Thyroid gland (tissue), 4 donors: ENCODE results near the gene ANKS1A. TPM values are rescaled to one million over a fixed set of nuclear protein-coding genes. Genes with fewer than 3 reads are reported as not detected.

Source experiments
- DNase-seq, 2 donors: peaks; one replicate each; pipeline ENCODE4 v3.0.0-alpha.2; 2019
- H3K27ac ChIP-seq, 3 donors: fragments of 200-600 bp; sonication (generic); 1 replicate in 2 of 3; 2 replicates in 1 of 3; pipeline ENCODE4 v1.5.1; 2016 to 2019; ENCODE audit warnings: mild to moderate bottlenecking in 1 of 3, moderate library complexity in 1 of 3
- H3K27me3 ChIP-seq: fragments of 200-600 bp; sonication (generic); one replicate; pipeline ENCODE4 v1.5.1; 2019
- H3K36me3 ChIP-seq, 2 donors: fragments of 200-600 bp; sonication (generic); one replicate each; pipeline ENCODE4 v1.5.1; 2016 to 2019
- H3K4me1 ChIP-seq, 2 donors: fragments of 200-600 bp; sonication (generic); one replicate each; pipeline ENCODE4 v1.5.1; 2017 to 2019
- H3K4me3 ChIP-seq, 3 donors: fragments of 200-600 bp; sonication (generic); replicated peaks in 1 of 3; 1 replicate in 2 of 3; 2 replicates in 1 of 3; pipeline ENCODE4 v1.5.1; 2016; ENCODE audit warnings: mild to moderate bottlenecking in 1 of 3
- H3K9me3 ChIP-seq: fragments of 200-600 bp; sonication (generic); one replicate; pipeline ENCODE4 v1.5.1; 2017
- CTCF ChIP-seq, 6 experiments: fragments of 200-600 bp in 3 of 6; fragments of 450-650 bp in 3 of 6; sonication (generic) in 3 of 6; IDR thresholded peaks; one replicate each; pipeline ENCODE4 v1.5.1; 2016 to 2019; ENCODE audit warnings: antibody characterized with exemption in 6 of 6, mild to moderate bottlenecking in 2 of 6, inconsistent platforms in 1 of 6, moderate library complexity in 1 of 6
- POLR2A ChIP-seq, 2 donors: fragments of 450-650 bp; IDR thresholded peaks; one replicate each; pipeline ENCODE4 v1.6.1; 2017; ENCODE audit warnings: antibody characterized with exemption in 2 of 2, mild to moderate bottlenecking in 2 of 2, moderate library complexity in 1 of 2
- WGBS, 2 donors: methylation state at CpG; one replicate each; pipeline ENCODE4 v1.1.5; 2017; 5-methylcytosine and 5-hydroxymethylcytosine counted together
- intact Hi-C: fragments of 100-400 bp; cut with DNase I; formaldehyde crosslinking; loops from one replicate; pipeline ENCODE4 v1.15.1; 2023
- total RNA-seq, 4 donors: library from RNA; depleted of rRNA; stranded (reverse); fragments of >200 nt; gene quantifications; one replicate each; pipeline ENCODE4 v1.2.3, GENCODE V29; 2016

The ANKS1A gene
- total RNA-seq, 4 donors from 2014 or later, result 29.9 to 43.8 (median 34.4) TPM

GRCh38 chr6:34852406-34853085 is 36.5 kb upstream of the ANKS1A start:
- no peaks in the 10 kb centered on the region for H3K4me1 ChIP-seq
- intact Hi-C loops, result no loop called here
- WGBS, 2 donors, result 86 to 90% methylated on average over 4 of the region's 4 CpGs
- H3K27ac ChIP-seq, result no peak overlapping the region
- no peak overlapping the region for H3K4me3 ChIP-seq
- H3K27me3 ChIP-seq, result no peaks in the 10 kb centered on the region
- no peak for TF ChIP-seq POLR2A (IDR thresholded peaks at IDR 0.05)
- TF ChIP-seq CTCF (IDR thresholded peaks at IDR 0.05), result no peak
- no peaks in the 10 kb centered on the region for H3K9me3 ChIP-seq
- peak; percentile 3 to 6 for DNase-seq
- peaks cover 17 to 22% of the 10 kb centered on the region in 2 donors for H3K36me3 ChIP-seq

- H3K36me3 ChIP-seq, result peaks cover 39 to 51% of the 10 kb centered on the region in 2 donors
Measured at GRCh38 chr6:34855463-34855862, 33.6 kb upstream of the ANKS1A start.

GRCh38 chr6:34858681-34859080 is 30.4 kb upstream of the ANKS1A start:
- intact Hi-C loops, result no loop called here
- TF ChIP-seq POLR2A (IDR thresholded peaks at IDR 0.05) (no peak), CTCF (IDR thresholded peaks at IDR 0.05) (no peak)
- Histone ChIP-seq H3K27ac (no peak overlapping the region), H3K27me3 (no peaks in the 10 kb centered on the region), H3K4me1 (no peaks in the 10 kb centered on the region), H3K4me3 (no peak overlapping the region), H3K36me3 (peaks cover 43 to 55% of the 10 kb centered on the region in 2 donors), H3K9me3 (no peaks in the 10 kb centered on the region)
- DNase-seq, result no peak
- 91 to 96% methylated on average over 6 of the region's 7 CpGs for WGBS, 2 donors

More at GRCh38 chr6:34855463-34855862, 33.6 kb upstream of the ANKS1A start:
- intact Hi-C loops, result no loop called here
- no peaks in the 10 kb centered on the region for H3K27me3 ChIP-seq
- no peak overlapping the region for H3K4me3 ChIP-seq
- no peaks in the 10 kb centered on the region for H3K9me3 ChIP-seq
- no peak overlapping the region for H3K27ac ChIP-seq
- no peak for TF ChIP-seq CTCF (IDR thresholded peaks at IDR 0.05)
- no peak for TF ChIP-seq POLR2A (IDR thresholded peaks at IDR 0.05)
- WGBS, 2 donors, result 90 to 92% methylated on average over 7 of the region's 7 CpGs
- H3K4me1 ChIP-seq, result no peaks in the 10 kb centered on the region
- no peak for DNase-seq

GRCh38 chr6:34859951-34860350 is 29.1 kb upstream of the ANKS1A start:
- no peaks in the 10 kb centered on the region for H3K27me3 ChIP-seq
- DNase-seq, result no peak
- peaks cover 43 to 59% of the 10 kb centered on the region in 2 donors for H3K36me3 ChIP-seq
- H3K9me3 ChIP-seq, result no peaks in the 10 kb centered on the region
- no peak overlapping the region for H3K4me3 ChIP-seq
- H3K27ac ChIP-seq, result no peak overlapping the region
- intact Hi-C loops, result no loop called here
- no peak for TF ChIP-seq CTCF (IDR thresholded peaks at IDR 0.05)
- WGBS, 2 donors, result 89 to 91% methylated on average over 4 of the region's 4 CpGs
- H3K4me1 ChIP-seq, result no peaks in the 10 kb centered on the region

GRCh38 chr6:34860776-34861175 is 28.3 kb upstream of the ANKS1A start:
- intact Hi-C loops, result no loop called here
- DNase-seq, result no peak
- no peak overlapping the region for H3K27ac ChIP-seq
- H3K4me1 ChIP-seq, result no peaks in the 10 kb centered on the region
- WGBS, 2 donors, result 87 to 89% methylated on average over 1 of the region's 1 CpG
- peaks cover 42 to 55% of the 10 kb centered on the region in 2 donors for H3K36me3 ChIP-seq
- no peaks in the 10 kb centered on the region for H3K9me3 ChIP-seq
- no peak overlapping the region for H3K4me3 ChIP-seq
- H3K27me3 ChIP-seq, result no peaks in the 10 kb centered on the region
- no peak for TF ChIP-seq POLR2A (IDR thresholded peaks at IDR 0.05)
- TF ChIP-seq CTCF (IDR thresholded peaks at IDR 0.05), result no peak
